ENCODE data around the gene DPP3. TPM values are rescaled to one million over a fixed set of nuclear protein-coding genes. Genes with fewer than 3 reads are reported as not detected.

The DPP3 gene
- total RNA-seq, 1 donor from 2014 or later = 32.9 TPM

DNA sequence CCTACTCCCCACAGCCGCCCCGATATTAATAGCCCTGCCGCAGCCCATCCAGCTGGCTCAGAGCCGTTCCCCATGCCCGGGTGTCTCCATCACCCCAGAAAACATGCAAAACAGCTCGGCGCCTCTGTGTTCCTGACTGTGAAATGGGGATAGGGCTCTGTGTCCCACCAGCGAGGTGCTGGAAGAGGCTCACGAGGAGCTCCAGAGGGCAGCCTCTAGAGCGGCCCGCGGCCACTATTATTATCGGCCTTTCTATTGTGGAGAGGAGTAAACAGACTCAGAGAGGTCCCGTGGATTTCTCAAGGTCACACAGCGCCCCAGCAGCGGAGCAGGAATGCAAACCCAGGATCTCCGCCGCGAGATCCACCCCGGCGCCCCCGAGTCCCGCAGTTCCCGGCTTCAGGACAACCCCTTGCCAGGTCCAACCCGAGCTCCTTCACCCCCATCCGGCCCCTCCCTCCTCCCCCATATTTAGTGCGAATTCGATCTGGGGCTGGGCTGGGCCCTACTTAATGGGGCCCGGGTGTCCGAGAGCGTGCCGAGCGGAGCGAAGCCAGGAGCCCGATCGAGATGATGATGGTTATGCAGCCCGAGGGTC lies 66.2 kb downstream of the DPP3 start, which contains the start of gene ACTN3:
Gene ACTN3, plus strand, starts transcription at position 536 of the 598 bp plus-strand sequence. Its CDS starts 35 bp downstream, at position 571.
- peaks cover 5% of the 10 kb centered on the region for H3K27me3 Mint-ChIP-seq (ENCODE audit: unreplicated experiment)
- H3K9me3 Mint-ChIP-seq (ENCODE audit: unreplicated experiment) = no peaks in the 10 kb centered on the region
- no peak for DNase-seq (ENCODE audit: extremely low spot score, unreplicated experiment)
- H3K27ac Mint-ChIP-seq (ENCODE audit: unreplicated experiment) = no peak within 1 kb of the TSS
- H3K4me3 Mint-ChIP-seq (ENCODE audit: unreplicated experiment) = peak within 1 kb of the TSS; percentile 75
- peaks cover 22% of the 10 kb centered on the region for H3K4me1 Mint-ChIP-seq (ENCODE audit: unreplicated experiment)
- TF ChIP-seq CTCF (IDR thresholded peaks at IDR 0.05) = no peak
- H3K36me3 Mint-ChIP-seq (ENCODE audit: unreplicated experiment) = peaks cover 12% of the 10 kb centered on the region

DNA sequence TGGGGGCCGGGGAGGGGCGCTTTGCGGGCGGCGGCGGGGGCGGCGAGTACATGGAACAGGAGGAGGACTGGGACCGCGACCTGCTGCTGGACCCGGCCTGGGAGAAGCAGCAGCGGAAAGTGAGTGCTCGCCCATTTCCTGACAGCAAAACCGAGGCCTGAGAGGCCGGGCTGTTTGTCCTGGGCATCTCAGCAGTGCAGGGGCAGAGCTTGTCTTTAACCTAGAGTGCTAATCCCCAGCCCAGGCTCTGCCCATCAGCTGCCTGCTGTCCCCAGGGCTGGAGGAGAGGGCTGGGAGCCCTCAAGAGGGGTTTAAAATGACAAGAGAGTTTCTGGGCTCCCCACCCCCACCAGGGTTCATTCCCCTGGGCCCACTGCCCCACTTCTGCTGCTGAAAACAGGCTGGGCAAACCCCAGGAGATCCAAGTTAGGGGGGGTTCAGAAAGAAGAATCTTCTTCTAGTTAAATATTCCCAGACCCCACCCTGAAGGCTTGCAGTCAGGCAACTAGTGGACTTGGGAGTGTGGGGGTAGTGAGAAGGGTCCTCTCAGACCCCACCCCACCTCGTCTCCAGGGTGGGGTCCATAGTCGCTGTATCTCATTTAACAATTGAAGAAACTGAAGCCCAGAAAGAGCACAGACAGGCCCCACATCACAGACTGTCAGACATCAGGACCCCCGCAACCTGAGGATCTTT lies 66.9 kb downstream of the DPP3 start:
- peaks cover 5% of the 10 kb centered on the region for H3K27me3 Mint-ChIP-seq (ENCODE audit: unreplicated experiment)
- peak overlapping the region; percentile 75 for H3K4me3 Mint-ChIP-seq (ENCODE audit: unreplicated experiment)
- H3K36me3 Mint-ChIP-seq (ENCODE audit: unreplicated experiment) = peaks cover 10% of the 10 kb centered on the region
- TF ChIP-seq CTCF (IDR thresholded peaks at IDR 0.05) = no peak
- H3K9me3 Mint-ChIP-seq (ENCODE audit: unreplicated experiment) = no peaks in the 10 kb centered on the region
- H3K27ac Mint-ChIP-seq (ENCODE audit: unreplicated experiment) = no peak overlapping the region
- peaks cover 22% of the 10 kb centered on the region for H3K4me1 Mint-ChIP-seq (ENCODE audit: unreplicated experiment)
- DNase-seq (ENCODE audit: extremely low spot score, unreplicated experiment) = no peak

DNA sequence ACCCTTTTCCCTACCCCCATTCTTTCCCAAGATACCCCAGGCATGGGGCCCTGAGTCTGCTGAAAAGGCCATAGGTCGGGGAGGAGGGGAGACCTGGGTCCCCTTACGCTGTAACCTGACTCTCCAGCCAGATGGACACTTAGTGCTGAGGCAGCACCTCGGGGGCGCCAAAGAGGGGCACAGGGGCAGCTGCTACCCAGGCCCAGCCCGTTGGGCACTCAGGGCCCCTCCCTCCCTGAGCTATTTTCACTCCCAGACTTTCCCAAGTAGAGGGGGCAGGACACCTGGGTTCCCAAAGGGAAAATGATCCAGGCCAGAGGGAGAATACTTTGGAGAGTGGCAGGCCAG lies 67.4 kb downstream of the DPP3 start:
- TF ChIP-seq CTCF (IDR thresholded peaks at IDR 0.05) = no peak
- peaks cover 22% of the 10 kb centered on the region for H3K4me1 Mint-ChIP-seq (ENCODE audit: unreplicated experiment)
- H3K9me3 Mint-ChIP-seq (ENCODE audit: unreplicated experiment) = no peaks in the 10 kb centered on the region
- H3K27me3 Mint-ChIP-seq (ENCODE audit: unreplicated experiment) = peaks cover 5% of the 10 kb centered on the region
- DNase-seq (ENCODE audit: extremely low spot score, unreplicated experiment) = no peak
- H3K36me3 Mint-ChIP-seq (ENCODE audit: unreplicated experiment) = peaks cover 5% of the 10 kb centered on the region
- H3K27ac Mint-ChIP-seq (ENCODE audit: unreplicated experiment) = no peak overlapping the region
- H3K4me3 Mint-ChIP-seq (ENCODE audit: unreplicated experiment) = no peak overlapping the region

- H3K4me3 Mint-ChIP-seq (ENCODE audit: unreplicated experiment) = no peak overlapping the region
- no peak for TF ChIP-seq CTCF (IDR thresholded peaks at IDR 0.05)
- DNase-seq (ENCODE audit: extremely low spot score, unreplicated experiment) = no peak
These were observed 67.8 kb downstream of the DPP3 start for GRCh38 chr11:66548041-66548440.

GRCh38 chr11:66548774-66549630 lies 68.8 kb downstream of the DPP3 start:
- H3K27ac Mint-ChIP-seq (ENCODE audit: unreplicated experiment) = no peak overlapping the region
- H3K4me3 Mint-ChIP-seq (ENCODE audit: unreplicated experiment) = no peak overlapping the region
- no peak for TF ChIP-seq CTCF (IDR thresholded peaks at IDR 0.05)
- H3K9me3 Mint-ChIP-seq (ENCODE audit: unreplicated experiment) = no peaks in the 10 kb centered on the region
- H3K27me3 Mint-ChIP-seq (ENCODE audit: unreplicated experiment) = peaks cover 5% of the 10 kb centered on the region
- H3K4me1 Mint-ChIP-seq (ENCODE audit: unreplicated experiment) = peaks cover 22% of the 10 kb centered on the region
- no peaks in the 10 kb centered on the region for H3K36me3 Mint-ChIP-seq (ENCODE audit: unreplicated experiment)
- no peak for DNase-seq (ENCODE audit: extremely low spot score, unreplicated experiment)

More at GRCh38 chr11:66548041-66548440, 67.8 kb downstream of the DPP3 start:
- Mint-ChIP-seq H3K27ac (ENCODE audit: unreplicated experiment) (no peak overlapping the region), H3K9me3 (ENCODE audit: unreplicated experiment) (no peaks in the 10 kb centered on the region), H3K27me3 (ENCODE audit: unreplicated experiment) (peaks cover 5% of the 10 kb centered on the region), H3K4me1 (ENCODE audit: unreplicated experiment) (peaks cover 22% of the 10 kb centered on the region), H3K36me3 (ENCODE audit: unreplicated experiment) (peaks cover 4% of the 10 kb centered on the region)

Measured in osteocyte (in vitro differentiated cells).